Stimulated activated CD8-positive, alpha-beta memory T cell treated with anti-CD3 and anti-CD28 coated beads, Interleukin-12 subunit alpha, Interleukin-12 subunit beta, amount 100 ng/mL, for 1 hour (primary cell): ENCODE data around the gene EHD2.
"Not testable (repeated sequence)": the region's sequence is repeated elsewhere in the genome, so short reads cannot be mapped to it uniquely, and the experiment has no call there.

Source experiments
- DNase-seq: peaks from one replicate; pipeline ENCODE4 v3.0.0-alpha.2; 2020; ENCODE audit warnings: low read depth

Gene EHD2

GRCh38 chr19:47750752-47751151 lies 37.5 kb downstream of the EHD2 start:
- no peak for DNase-seq

DNA sequence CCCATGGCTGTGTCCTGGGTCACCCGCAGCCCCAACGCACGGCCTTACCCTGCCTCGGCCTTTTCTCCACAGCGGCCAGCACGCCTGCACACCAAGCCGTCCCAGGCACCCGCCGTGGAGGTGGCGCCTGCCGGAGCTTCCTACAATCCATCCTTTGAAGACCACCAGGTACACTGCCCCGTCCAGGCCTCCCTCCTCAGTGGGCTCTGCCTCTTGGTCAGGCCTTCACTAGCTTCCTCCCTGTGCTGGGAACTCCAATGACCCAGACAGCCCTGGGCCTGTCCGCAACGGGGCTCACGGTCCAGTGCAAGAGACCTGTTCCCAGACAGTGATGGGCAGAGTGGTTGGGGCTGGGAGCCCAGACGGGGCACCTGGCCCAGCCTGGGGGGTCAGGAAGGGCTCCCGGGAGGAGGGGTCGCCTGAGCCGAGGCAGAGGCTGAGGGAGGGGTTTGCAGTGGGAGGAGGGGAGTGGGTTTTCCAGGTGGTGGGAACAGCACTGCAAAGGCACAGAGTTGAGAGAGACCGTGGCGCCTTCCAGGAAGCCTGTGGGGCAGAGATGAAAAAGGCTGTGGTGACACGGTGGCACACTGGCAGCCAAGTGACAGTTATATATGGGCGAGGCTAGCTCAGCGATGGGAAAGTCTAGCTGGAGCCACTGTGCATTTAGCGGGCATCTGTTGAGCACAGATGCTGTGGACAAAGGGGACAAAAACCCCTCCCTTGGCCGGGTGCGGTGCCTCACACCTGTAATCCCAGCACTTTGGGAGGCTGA lies 39.4 kb downstream of the EHD2 start:
- no peak for DNase-seq

DNA sequence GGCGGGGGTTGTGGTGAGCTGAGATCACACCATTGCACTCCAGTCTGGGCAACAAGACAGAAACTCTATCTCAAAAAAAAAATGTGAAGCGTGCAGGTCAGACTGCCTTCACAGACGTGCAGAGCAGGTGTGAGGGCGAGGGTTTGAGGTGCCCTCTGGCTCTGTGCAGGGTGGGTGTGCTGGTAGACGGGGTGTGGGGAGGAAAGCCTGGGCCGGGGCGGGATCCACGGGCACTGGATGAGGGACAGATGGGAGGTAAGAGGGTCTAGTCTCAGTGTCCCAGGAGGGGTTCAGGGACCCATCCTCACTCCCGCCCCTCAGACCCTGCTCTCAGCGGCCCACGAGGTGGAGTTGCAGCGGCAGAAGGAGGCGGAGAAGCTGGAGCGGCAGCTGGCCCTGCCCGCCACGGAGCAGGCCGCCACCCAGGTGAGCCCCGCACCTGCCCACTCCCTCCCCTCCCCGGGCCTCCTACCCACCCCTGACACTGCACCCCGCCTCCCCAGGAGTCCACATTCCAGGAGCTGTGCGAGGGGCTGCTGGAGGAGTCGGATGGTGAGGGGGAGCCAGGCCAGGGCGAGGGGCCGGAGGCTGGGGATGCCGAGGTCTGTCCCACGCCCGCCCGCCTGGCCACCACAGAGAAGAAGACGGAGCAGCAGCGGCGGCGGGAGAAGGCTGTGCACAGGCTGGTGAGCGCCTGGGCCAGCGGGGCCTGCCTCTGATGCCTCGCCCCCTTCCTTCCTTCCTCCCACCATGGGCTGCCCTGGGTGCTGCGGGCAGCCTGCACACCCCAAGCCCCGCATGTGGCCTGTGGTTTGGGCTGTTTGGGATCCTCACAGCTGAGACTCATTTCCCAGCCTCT lies 41.2 kb downstream of the EHD2 start:
- no peak for DNase-seq

DNA sequence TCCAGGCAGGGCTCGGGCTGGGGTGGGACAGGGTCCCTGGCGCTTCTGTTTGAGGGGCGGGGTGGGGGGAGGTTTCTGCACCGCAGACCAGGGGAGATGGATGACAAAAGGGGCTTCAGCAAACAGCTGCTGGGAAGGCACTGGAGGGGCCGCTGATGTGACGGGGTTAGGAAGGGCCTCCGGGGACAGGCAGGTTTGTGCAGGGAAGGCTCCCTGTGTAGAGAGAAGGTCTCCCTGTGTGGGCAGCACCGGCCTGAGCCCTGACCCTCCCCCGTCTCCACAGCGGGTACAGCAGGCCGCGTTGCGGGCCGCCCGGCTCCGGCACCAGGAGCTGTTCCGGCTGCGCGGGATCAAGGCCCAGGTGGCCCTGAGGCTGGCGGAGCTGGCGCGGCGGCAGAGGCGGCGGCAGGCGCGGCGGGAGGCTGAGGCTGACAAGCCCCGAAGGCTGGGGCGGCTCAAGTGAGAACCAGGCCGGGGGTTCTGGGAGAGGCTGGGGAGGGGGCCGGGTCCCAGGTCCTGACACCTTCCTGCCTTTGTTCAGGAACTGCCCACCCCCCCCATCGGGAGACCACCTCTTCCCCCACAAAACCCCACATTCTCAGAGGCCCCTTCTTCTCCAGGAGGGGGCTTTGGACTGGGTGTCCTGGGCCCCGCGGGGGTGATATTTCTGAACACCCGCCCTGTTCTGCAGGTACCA lies 42.0 kb downstream of the EHD2 start:
- DNase-seq: no peak

DNA sequence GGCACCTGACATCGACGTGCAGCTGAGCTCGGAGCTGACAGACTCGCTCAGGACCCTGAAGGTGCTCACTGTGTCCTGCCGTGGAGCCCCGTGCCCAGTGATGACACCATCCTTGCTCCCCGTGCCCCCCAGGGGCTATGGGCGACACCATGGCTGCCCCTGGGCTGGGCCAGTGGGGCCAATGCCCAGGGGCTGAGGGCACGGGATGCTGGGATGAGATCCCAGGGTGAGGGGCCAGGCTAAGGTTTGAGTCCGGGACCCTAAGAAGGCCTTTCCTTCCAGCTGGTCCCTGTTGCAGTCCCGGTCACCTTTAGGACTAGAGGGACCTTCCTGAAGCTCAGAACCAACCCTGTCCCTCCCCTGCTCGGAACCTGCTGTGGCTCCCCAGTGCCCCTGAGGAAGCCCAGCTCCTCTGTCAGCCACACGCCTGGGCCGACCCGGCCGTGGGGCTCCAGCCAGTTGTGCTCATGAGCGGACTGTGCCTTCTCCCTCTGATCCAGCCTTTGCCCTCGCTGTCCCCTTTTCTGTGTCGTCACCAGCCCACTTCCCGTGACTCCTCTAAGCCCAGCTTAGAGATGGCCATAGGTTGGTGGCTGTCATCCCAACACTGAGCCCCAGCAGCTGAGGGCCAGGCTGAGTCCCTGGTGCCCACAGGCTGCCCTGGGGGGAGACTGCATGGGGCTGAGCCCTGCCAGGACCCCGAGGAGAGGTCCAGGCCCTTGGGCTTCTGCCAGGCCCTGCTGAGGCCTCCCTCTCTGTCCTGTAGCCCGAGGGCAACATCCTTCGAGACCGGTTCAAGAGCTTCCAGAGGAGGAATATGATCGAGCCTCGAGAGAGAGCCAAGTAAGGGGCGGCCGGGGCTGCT lies 42.8 kb downstream of the EHD2 start:
- DNase-seq: no peak

GRCh38 chr19:47756627-47756929 lies 43.4 kb downstream of the EHD2 start:
- DNase-seq: no peak

GRCh38 chr19:47756953-47757608 lies 43.9 kb downstream of the EHD2 start:
- DNase-seq: no peak

DNA sequence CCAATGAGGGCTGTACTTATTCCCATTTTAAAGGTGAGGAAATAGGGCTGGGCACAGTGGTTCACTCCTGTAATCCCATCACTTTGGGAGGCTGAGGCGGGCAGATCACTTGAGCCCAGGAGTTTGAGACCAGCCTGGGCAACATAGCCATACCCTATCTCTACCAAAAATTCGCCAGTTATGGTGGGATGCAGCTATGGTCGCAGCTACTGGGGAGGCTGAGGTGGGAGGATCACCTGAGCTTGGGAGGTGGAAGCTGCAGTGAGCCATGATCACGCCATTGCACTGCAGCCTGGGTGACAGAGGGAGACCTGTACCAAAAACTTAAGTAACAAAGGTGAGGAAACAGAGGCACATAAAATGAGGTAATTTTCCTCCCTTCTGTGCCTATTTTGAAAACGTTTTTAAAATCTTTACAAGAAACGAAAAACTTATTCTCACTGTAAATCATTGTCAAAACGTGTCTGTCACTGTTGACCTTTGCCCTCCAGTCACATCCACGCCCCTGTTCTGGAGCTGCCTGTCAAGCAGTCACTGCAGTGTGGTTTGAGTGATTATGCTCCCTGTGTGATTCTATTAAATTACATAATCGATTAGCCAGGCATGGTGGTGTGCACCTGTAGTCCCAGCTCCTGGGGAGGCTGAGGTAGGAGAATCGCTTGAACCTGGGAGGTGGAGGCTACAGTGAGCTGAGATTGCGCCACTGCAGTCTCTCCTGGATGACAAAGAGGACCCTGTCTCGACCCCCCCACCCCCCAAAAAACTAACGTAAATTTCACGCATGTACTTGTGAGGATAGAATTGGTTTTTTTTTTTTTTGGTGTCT lies 44.6 kb downstream of the EHD2 start:
- no peak for DNase-seq

GRCh38 chr19:47758443-47758804 lies 45.2 kb downstream of the EHD2 start:
- DNase-seq: no peak

GRCh38 chr19:47760632-47760999 lies 47.4 kb downstream of the EHD2 start:
- DNase-seq: no peak

DNA sequence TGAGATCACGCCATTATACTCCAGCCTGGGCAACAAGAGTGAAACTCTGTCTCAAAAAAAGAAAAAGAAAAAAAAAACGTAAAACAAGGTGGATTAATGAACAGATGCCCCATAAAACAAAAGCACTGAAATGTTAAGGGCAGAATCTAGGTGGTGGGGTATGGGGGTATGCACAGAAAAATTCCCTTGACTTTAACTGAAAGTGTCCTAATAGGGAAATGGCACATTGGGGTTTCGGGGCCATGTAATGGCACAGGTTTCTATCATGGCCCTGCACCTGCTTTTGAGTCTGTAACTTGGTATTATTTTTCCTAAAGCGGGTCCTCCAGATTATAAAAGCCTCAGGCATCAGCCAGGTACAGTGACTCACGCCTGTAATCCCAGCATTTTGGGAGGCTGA lies 48.3 kb downstream of the EHD2 start:
- DNase-seq: no peak

GRCh38 chr19:47762151-47762550 lies 48.9 kb downstream of the EHD2 start:
- DNase-seq: no peak

DNA sequence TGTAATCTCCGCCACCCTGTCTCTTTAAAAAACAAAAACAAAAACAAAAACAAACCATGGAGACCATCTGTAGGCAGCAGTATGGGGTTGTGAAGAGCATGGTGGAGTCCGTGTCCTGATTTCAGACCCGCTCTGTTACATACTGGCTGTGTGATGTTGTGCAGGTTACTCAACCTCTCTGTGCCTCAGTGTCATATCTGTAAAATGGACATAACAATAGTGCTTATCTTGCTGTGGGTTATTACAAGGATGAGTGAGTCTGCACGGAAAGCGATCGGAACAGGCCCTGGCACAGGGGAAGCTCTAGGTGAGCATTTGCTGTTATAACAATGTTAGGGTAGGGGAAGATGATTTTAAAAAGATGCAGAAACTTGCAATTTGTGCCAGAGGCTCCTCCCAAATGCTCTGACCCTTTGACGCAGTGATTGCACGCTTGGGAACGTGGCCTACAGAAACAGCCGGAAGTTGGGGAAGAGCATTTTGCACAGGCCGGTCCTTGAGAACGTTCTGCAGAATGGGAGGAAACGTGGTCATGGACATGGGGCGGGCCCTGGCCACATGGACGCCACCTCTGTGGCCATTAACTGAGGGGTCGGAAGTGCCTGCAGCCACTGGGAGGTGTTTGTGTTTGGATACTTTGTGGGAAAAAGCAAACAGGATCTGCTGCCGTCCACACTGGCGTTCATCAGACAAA lies 49.5 kb downstream of the EHD2 start:
- no peak for DNase-seq

- not testable (repeated sequence) for DNase-seq
These were observed 51.5 kb downstream of the EHD2 start for GRCh38 chr19:47764705-47765104.

- DNase-seq: no peak
These were observed 52.5 kb downstream of the EHD2 start for GRCh38 chr19:47765523-47766358.

DNA sequence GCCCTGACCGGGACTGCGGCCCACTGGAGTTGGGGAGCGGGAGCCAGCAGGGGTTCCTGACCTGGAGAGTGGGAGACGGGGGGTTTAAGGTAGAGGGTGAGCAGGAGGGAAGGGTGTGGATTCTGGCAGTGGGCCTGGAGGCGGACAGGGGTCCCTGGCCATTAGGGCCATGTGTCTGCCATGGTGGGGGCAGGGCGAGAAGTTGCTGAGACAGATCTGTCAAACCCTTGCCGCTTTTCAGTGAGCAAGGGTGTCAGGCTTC lies 53.1 kb downstream of the EHD2 start:
- no peak for DNase-seq

GRCh38 chr19:47766670-47767069 lies 53.4 kb downstream of the EHD2 start:
- no peak for DNase-seq

- DNase-seq: no peak
These were observed 54.1 kb downstream of the EHD2 start for GRCh38 chr19:47767349-47767748.

DNA sequence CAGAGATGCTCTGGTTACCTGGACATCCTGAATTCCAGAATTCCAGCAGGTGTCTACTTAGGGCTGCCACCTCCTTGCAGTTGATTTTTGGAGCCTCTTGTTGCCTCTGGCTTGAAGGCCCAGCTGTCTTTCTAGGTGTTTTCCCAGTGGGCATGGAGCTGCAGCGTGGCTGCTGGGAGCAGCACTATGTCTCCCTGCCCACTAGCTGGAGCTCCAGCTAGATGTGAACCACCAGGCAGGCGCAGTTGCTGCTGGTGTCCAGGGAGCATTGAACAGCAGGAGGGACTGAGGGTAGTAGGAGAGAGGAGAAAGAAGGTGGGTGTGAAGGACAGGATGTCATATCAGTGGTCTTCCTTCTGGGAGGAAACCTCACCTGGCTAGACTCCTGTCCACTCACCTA lies 55.4 kb downstream of the EHD2 start:
- no peak for DNase-seq
